Loucy (cell line): ENCODE measurements around the gene DUSP3.

Experiments
- H2AFZ ChIP-seq: fragments of 200-600 bp; sonication (generic); 2 replicates; pipeline ENCODE4 v1.6.0; 2016; ENCODE audit warnings: antibody characterized with exemption, mild to moderate bottlenecking, low read length, moderate library complexity
- H3F3A ChIP-seq: fragments of 200-600 bp; 2 replicates; pipeline ENCODE4 v1.6.0; 2016; ENCODE audit warnings: antibody characterized with exemption, low read depth, mild to moderate bottlenecking
- H3K27me3 ChIP-seq: fragments of 200-600 bp; sonication (generic); 2 replicates; pipeline ENCODE4 v1.6.1; 2014; ENCODE audit warnings: low read length, mild to moderate bottlenecking; ENCODE audit not compliant: insufficient read depth, poor library complexity, severe bottlenecking
- H3K36me3 ChIP-seq: fragments of 200-600 bp; sonication (generic); 2 replicates; pipeline ENCODE4 v1.6.1; 2016; ENCODE audit warnings: low read length; ENCODE audit not compliant: insufficient read depth
- H3K4me1 ChIP-seq: fragments of 200-600 bp; sonication (generic); 2 replicates; pipeline ENCODE4 v1.5.1; 2014; ENCODE audit warnings: low read length, mild to moderate bottlenecking; ENCODE audit not compliant: insufficient read depth, poor library complexity, severe bottlenecking
- H3K4me2 ChIP-seq: fragments of 200-600 bp; sonication (generic); 2 replicates; pipeline ENCODE4 v1.6.0; 2014; ENCODE audit warnings: antibody characterized with exemption, low read length, low read depth, mild to moderate bottlenecking; ENCODE audit not compliant: poor library complexity, severe bottlenecking
- H3K4me3 ChIP-seq: fragments of 200-600 bp; sonication (generic); 2 replicates; pipeline ENCODE4 v1.5.1; 2014; ENCODE audit warnings: low read length, mild to moderate bottlenecking, mixed read lengths; ENCODE audit not compliant: poor library complexity, severe bottlenecking
- H3K79me2 ChIP-seq: fragments of 200-600 bp; sonication (generic); 2 replicates; pipeline ENCODE4 v1.6.1; 2014; ENCODE audit warnings: low read length; ENCODE audit not compliant: insufficient read depth
- H3K9ac ChIP-seq: fragments of 200-600 bp; sonication (generic); 2 replicates; pipeline ENCODE4 v1.6.0; 2014; ENCODE audit warnings: mild to moderate bottlenecking, low read depth, low read length, moderate library complexity; ENCODE audit not compliant: poor library complexity, severe bottlenecking
- H3K9me2 ChIP-seq: fragments of 200-600 bp; sonication (generic); replicated peaks from 2 replicates; pipeline ENCODE4 v1.6.1; 2016; ENCODE audit warnings: low read depth, low read length, mixed read lengths
- H3K9me3 ChIP-seq: fragments of 200-600 bp; sonication (generic); 2 replicates; pipeline ENCODE4 v1.6.1; 2014; ENCODE audit warnings: mild to moderate bottlenecking, antibody characterized with exemption, low read length, low read depth; ENCODE audit not compliant: insufficient read depth
- H4K20me1 ChIP-seq: fragments of 200-600 bp; sonication (generic); 2 replicates; pipeline ENCODE4 v1.6.0; 2014; ENCODE audit warnings: antibody characterized with exemption, low read length, mild to moderate bottlenecking; ENCODE audit not compliant: insufficient read depth, poor library complexity, severe bottlenecking
- CTCF ChIP-seq: fragments of 200-600 bp; sonication (generic); conservative IDR thresholded peaks from 2 replicates; pipeline ENCODE4 v1.5.1; 2014; ENCODE audit warnings: mild to moderate bottlenecking, antibody characterized with exemption, low read length
- EZH2phosphoT487 ChIP-seq: fragments of 200-600 bp; IDR thresholded peaks from 2 replicates; pipeline ENCODE4 v1.6.1; 2018; ENCODE audit warnings: antibody characterized with exemption, mild to moderate bottlenecking, moderate library complexity, borderline replicate concordance

Gene DUSP3

GRCh38 chr17:43816336-43817320, 37.9 kb upstream of the DUSP3 start:
- Histone ChIP-seq H3K79me2 (no peaks in the 10 kb centered on the region), H3K4me2 (no peak overlapping the region), H3K27me3 (no peaks in the 10 kb centered on the region), H3K4me3 (no peak overlapping the region), H3K36me3 (no peaks in the 10 kb centered on the region), H3K4me1 (no peaks in the 10 kb centered on the region), H4K20me1 (no peaks in the 10 kb centered on the region), H2AFZ (no peak overlapping the region), H3F3A (no peaks in the 10 kb centered on the region), H3K9me2 (no peaks in the 10 kb centered on the region), H3K9ac (no peak overlapping the region), H3K9me3 (no peaks in the 10 kb centered on the region)
- TF ChIP-seq CTCF: no peak
- TF ChIP-seq EZH2phosphoT487: no peak

- no peaks in the 10 kb centered on the region for H3K27me3 ChIP-seq
- H3K36me3 ChIP-seq: no peaks in the 10 kb centered on the region
- no peak overlapping the region for H3K4me3 ChIP-seq
- H2AFZ ChIP-seq: no peak overlapping the region
- H3F3A ChIP-seq: no peaks in the 10 kb centered on the region
- H4K20me1 ChIP-seq: no peaks in the 10 kb centered on the region
- no peak overlapping the region for H3K9ac ChIP-seq
- no peaks in the 10 kb centered on the region for H3K9me3 ChIP-seq
- no peaks in the 10 kb centered on the region for H3K79me2 ChIP-seq
- TF ChIP-seq EZH2phosphoT487 (no peak), CTCF (no peak)
- H3K4me2 ChIP-seq: no peak overlapping the region
- no peaks in the 10 kb centered on the region for H3K4me1 ChIP-seq
- H3K9me2 ChIP-seq: no peaks in the 10 kb centered on the region
These were observed 35.9 kb upstream of the DUSP3 start for GRCh38 chr17:43814714-43815113.

GRCh38 chr17:43814026-43814425, 35.2 kb upstream of the DUSP3 start:
- no peak overlapping the region for H3K4me3 ChIP-seq
- H3K27me3 ChIP-seq: no peaks in the 10 kb centered on the region
- H4K20me1 ChIP-seq: no peaks in the 10 kb centered on the region
- no peaks in the 10 kb centered on the region for H3K36me3 ChIP-seq
- no peaks in the 10 kb centered on the region for H3K79me2 ChIP-seq
- no peaks in the 10 kb centered on the region for H3K9me2 ChIP-seq
- H3K4me1 ChIP-seq: no peaks in the 10 kb centered on the region
- no peak overlapping the region for H2AFZ ChIP-seq
- H3K9ac ChIP-seq: no peak overlapping the region
- H3K9me3 ChIP-seq: no peaks in the 10 kb centered on the region
- H3F3A ChIP-seq: no peaks in the 10 kb centered on the region
- no peak overlapping the region for H3K4me2 ChIP-seq
- TF ChIP-seq CTCF (no peak), EZH2phosphoT487 (no peak)
